ENCODE measurements around the gene SNX7.

The SNX7 gene, protein sequence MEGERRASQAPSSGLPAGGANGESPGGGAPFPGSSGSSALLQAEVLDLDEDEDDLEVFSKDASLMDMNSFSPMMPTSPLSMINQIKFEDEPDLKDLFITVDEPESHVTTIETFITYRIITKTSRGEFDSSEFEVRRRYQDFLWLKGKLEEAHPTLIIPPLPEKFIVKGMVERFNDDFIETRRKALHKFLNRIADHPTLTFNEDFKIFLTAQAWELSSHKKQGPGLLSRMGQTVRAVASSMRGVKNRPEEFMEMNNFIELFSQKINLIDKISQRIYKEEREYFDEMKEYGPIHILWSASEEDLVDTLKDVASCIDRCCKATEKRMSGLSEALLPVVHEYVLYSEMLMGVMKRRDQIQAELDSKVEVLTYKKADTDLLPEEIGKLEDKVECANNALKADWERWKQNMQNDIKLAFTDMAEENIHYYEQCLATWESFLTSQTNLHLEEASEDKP

GRCh38 chr1:98661544-98662355 is at the start of gene SNX7:
Gene SNX7 (plus strand): TSS chr1:98661721. CDS start chr1:98661732, 11 bp downstream.
- no peak for DNase-seq

DNA sequence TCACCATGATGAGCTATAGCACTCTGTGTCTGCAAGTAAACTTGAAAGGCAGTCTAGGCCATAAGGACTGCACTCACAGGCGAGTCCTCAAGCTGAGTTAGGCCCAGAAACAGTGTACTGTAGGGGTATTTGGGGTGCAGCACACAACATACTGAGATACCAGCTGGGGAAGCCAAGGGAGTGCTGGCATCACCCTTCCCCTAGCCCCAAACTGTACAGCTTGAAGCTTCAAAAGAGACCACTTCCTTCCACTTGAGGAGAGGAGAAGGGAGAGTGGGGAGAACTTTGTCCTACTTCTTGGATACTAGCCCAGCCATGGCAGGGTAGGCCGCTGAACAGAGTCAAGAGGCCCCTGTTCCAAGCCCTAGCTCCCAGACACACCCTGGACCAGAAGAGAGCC is 24.2 kb upstream of the SNX7 start:
- no peak for DNase-seq

GRCh38 chr1:98638185-98638584 is 23.3 kb upstream of the SNX7 start:
- no peak for DNase-seq

- no peak for DNase-seq
Observed at GRCh38 chr1:98644510-98644909, 17.0 kb upstream of the SNX7 start.

DNA sequence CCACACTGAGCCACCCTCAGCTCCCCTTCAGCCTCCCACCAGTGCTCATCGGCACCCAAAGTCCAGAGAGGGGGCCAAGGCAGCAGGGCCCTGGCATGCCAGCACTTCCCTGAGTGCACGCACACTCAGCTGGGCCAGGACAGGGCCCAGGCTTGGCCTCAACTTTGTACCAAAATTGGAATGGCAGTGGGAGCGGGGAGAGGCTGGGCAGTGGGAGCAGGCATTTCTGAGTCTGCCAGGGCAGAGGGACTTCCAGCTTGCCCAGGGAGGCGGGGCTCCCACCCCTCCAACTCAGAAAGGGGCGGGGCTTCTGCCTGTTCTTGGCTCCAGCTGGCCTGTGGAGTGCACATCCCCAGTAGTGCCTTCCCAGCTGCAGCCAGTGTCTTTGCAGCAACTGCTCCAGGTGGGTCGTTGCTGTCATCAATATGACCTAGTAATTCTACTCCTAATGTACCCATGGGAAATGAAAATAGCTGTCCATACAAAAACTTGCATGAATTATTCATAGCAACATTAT is 10.3 kb upstream of the SNX7 start:
- no peak for DNase-seq

GRCh38 chr1:98653123-98653522 is 8.4 kb upstream of the SNX7 start:
- DNase-seq = no peak

DNA sequence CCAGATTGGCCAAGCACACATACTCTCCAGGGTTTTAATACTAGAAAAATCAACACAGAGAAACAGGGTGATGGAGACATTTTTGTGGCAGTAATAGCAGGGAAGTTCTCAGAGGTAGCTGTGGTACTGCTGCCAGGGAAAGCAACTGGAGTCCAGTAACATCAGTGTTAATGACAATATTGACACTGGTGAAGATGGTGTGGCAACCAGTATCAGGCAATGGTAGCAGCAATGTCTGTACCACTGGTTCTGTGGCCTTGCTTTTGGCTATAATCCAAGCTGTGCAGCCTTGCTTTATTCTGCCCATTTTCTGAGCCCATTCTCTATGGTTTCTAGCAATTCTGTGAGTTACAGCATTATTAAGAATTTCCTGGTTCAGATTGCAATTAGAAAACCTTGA is 1.6 kb upstream of the SNX7 start:
- no peak for DNase-seq

GRCh38 chr1:98660940-98661543 is 479 bp upstream of the SNX7 start:
- DNase-seq = no peak

DNA sequence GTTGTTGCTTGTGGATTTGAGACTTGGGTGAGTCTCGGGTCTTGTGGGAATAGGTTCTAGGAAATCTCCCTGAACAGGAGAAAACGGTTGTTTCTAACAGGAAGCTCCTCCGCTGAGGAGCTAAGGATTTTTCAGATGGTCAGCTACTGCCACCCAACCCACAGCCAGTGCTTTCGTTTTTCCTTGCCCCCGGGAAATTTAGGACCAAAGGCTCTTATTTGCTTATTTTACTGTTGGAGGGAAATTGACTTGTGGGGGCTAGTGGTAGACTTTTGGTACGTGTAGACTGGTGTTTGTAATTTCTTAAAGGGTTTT is 792 bp downstream of the SNX7 start:
- no peak for DNase-seq

DNA sequence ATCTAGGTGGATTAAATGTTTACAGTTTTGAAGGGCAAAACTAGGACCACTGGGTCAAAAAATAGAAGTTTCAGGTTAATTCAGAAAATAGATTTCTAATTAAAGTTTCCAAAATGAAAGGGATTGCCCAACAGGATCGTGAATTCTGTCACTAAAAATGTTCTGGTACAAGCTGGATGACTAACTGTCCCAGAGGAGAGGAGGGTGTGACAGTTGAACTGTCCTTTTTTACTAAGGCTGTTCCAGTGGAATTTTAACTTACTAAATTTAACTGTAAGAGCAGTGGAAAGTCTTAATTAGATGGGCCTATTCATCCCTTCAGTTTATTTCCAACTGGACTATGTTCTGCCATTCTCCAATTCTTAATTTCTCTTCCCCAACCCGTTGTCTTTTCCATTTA is 7.2 kb downstream of the SNX7 start:
- DNase-seq = no peak

DNA sequence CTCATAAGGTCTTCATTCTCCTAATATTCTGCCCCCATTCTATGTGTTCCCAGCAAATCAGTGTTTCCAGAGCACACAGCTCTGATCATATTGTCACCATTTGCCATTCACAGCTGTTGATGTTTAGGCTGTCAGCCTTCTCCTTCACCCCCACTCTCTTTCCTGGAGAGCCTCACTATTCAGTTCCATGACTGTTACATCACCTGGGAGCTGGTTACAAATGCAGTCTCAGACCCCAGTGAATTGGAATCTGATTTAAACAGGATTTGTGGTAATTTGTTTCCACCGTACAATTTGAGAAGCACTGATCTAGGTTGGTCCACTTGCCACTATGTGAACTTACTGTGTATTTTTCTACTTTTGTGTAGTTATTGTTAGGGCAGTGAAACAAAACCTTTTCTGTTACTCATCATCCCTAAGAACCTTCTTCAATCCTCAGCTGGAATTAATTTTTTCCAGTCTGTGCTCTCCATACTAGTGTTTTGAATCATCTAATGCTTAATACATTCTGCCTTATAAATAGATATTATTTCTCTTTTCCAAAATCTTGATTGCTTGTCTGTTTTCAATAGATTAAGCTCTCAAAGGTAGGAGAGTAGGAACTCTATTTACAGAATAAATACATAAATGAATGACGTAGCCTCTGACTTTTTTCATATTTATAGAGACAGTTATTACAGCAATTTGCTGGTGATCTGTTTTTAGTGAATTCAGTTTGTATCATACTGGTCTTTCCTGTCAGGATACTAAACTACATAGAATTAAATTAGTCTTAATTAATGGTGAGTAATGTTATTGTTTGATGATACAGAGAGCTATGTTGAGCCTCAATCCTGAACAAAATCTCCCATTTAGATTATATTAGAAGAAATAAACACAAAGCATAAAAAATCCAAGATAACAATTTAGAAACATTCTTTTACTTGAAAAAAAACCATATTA is 8.1 kb downstream of the SNX7 start:
- DNase-seq = no peak

- no peak for DNase-seq
Observed at GRCh38 chr1:98672189-98672588, 10.7 kb downstream of the SNX7 start.

DNA sequence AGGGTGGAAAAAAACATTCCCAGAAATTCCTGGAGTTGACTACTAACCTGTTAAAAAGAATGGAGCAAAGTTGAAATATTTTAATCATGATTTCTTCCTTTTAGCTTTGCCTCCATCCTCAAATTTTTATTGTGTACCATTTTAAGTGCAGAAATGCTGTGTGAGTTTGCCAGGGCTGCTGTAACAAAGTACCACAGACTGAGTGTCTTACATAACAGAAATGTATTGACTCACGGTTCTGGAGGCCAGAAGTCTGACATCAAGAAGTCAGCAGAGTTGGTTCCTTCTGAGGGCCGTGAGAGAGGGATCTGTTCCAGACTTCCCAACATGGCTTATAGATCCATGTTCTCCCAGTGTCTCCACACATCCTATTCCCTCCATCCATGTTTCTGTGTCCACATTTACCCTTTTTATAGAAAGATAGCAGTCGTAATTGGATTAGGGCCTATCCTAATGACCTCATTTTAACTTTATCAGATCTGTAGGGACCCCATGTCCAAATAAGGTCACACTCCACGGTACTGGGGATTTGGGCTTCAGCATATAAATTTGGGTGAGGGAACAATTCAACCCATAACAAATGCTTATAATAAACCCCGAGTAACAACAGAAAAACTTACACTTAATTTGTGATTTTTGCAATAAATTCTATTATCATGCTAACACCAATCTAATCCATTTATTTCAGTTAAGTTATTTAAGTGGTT is 12.7 kb downstream of the SNX7 start:
- DNase-seq = no peak

- no peak for DNase-seq
Observed at GRCh38 chr1:98675282-98675681, 13.8 kb downstream of the SNX7 start.

GRCh38 chr1:98677288-98677687 is 15.8 kb downstream of the SNX7 start:
- DNase-seq = no peak

DNA sequence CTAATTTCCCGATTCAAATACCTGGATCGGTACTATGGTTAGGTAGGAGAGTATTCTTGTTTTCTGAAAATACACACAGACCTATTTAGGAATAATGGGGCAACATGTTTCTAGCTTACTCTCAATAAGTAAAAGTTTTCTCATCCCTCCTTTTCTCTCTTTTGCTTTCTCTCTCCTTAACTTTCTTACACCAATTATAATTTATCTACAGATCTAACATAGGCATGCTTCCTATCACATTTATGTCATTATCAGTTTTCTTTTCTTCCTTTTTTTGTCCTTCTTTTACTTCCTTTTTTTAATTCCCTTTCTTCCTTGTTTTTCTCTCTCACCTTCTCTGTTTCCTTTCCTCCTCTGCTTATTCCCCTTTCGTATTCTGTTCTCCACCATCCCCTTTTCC is 20.3 kb downstream of the SNX7 start:
- DNase-seq = no peak

DNA sequence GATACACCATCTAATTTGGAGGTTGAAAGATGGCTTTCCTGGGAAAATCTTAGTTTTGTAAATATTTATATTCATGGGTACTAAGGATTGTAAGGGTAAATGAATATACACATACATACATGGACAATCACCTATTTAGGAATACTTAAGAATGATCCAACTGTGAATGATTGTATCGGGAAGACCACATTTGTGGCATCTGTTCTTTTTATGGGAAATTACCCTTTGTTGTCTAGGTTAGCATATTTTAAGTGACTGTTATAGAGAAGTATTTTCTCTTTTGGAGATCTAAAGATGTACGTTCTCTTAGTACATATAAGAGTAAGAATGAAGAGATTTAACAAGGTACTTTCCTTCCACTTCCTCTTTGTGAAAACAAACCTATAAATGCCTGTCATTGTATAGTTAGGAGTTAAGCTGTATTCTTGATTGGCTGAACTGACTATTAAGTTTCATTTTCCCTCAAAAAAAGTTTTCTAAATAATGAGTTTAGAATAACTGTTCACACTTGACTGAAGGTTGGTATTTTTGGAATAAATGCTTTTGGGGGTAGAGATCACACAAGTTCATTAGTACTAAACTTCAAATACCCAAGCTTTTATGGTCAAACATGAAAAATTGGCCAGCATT is 26.7 kb downstream of the SNX7 start:
- DNase-seq = no peak

DNA sequence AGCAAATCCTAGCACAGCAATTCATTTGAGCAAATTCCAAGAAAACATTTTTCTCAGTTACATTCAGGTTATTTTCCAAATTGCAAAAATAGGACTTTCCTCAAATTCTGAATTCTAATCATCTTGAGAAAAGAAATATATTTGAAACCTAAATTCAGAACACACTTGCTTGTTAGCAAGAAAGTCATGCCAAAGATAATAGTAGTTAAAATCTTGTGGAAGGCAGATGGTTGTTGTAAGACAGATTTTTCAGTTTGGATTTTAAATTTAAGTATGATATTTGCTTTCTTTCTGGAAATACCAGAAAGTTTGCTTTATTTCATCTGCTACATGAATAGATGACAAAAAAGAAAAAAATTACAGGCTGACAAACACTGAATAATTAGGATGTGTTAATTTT is 29.1 kb downstream of the SNX7 start:
- DNase-seq = no peak

GRCh38 chr1:98692482-98692881 is 31.0 kb downstream of the SNX7 start:
- DNase-seq = no peak

GRCh38 chr1:98693385-98693784 is 31.9 kb downstream of the SNX7 start:
- DNase-seq = no peak

- DNase-seq = no peak
Observed at GRCh38 chr1:98696077-98696476, 34.6 kb downstream of the SNX7 start.
